Activated naive CD4-positive, alpha-beta T cell treated with anti-CD3 and anti-CD28 coated beads, Interleukin-2, amount 50 U/mL, for 24 hours (primary cell): ENCODE results near the gene KIR3DL3.
"Not testable (repeated sequence)": the region's sequence is repeated elsewhere in the genome, so short reads cannot be mapped to it uniquely, and the experiment has no call there.

Source experiments
- H3K27ac Mint-ChIP-seq: one replicate; pipeline ENCODE4 v1.8.0; 2021; ENCODE audit warnings: mild to moderate bottlenecking, mixed read lengths
- H3K27me3 Mint-ChIP-seq: one replicate; pipeline ENCODE4 v1.8.0; 2021; ENCODE audit warnings: mixed read lengths
- H3K36me3 Mint-ChIP-seq: one replicate; pipeline ENCODE4 v1.8.0; 2021; ENCODE audit warnings: mixed read lengths
- H3K4me1 Mint-ChIP-seq: one replicate; pipeline ENCODE4 v1.8.0; 2021; ENCODE audit warnings: mixed read lengths
- H3K4me3 Mint-ChIP-seq: one replicate; pipeline ENCODE4 v1.8.0; 2021; ENCODE audit warnings: mild to moderate bottlenecking, mixed read lengths
- H3K9me3 Mint-ChIP-seq: one replicate; pipeline ENCODE4 v1.8.0; 2021; ENCODE audit warnings: mixed read lengths

KIR3DL3 gene

DNA sequence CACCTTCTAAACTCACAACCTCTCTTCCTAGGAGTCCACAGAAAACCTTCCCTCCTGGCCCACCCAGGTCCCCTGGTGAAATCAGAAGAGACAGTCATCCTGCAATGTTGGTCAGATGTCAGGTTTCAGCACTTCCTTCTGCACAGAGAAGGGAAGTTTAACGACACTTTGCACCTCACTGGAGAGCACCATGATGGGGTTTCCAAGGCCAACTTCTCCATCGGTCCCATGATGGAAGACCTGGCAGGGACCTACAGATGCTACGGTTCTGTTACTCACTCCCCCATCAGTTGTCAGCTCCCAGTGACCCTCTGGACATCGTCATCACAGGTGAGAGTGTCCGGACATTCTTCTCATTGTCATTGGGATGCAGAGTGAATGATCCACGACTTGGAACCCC is 34.3 kb downstream of the KIR3DL3 start:
- not testable (repeated sequence) for H3K27ac Mint-ChIP-seq, H3K36me3 Mint-ChIP-seq, H3K9me3 Mint-ChIP-seq, H3K4me1 Mint-ChIP-seq, H3K27me3 Mint-ChIP-seq, H3K4me3 Mint-ChIP-seq

GRCh38 chr19:54764219-54764618 is 40.0 kb downstream of the KIR3DL3 start:
- H3K4me3 Mint-ChIP-seq, H3K27me3 Mint-ChIP-seq, H3K4me1 Mint-ChIP-seq, H3K27ac Mint-ChIP-seq, H3K9me3 Mint-ChIP-seq, H3K36me3 Mint-ChIP-seq: not testable (repeated sequence)

GRCh38 chr19:54766464-54766863 is 42.2 kb downstream of the KIR3DL3 start:
- not testable (repeated sequence) for H3K9me3 Mint-ChIP-seq, H3K27ac Mint-ChIP-seq, H3K27me3 Mint-ChIP-seq, H3K4me3 Mint-ChIP-seq, H3K36me3 Mint-ChIP-seq, H3K4me1 Mint-ChIP-seq

GRCh38 chr19:54769646-54770045 is 45.4 kb downstream of the KIR3DL3 start, which contains the start of gene KIR2DL1:
TSS of gene KIR2DL1 (plus strand) at chr19:54769793. CDS start at chr19:54769851, 58 bp downstream.
- not testable (repeated sequence) for H3K4me1 Mint-ChIP-seq, H3K9me3 Mint-ChIP-seq, H3K27me3 Mint-ChIP-seq, H3K36me3 Mint-ChIP-seq, H3K27ac Mint-ChIP-seq, H3K4me3 Mint-ChIP-seq

DNA sequence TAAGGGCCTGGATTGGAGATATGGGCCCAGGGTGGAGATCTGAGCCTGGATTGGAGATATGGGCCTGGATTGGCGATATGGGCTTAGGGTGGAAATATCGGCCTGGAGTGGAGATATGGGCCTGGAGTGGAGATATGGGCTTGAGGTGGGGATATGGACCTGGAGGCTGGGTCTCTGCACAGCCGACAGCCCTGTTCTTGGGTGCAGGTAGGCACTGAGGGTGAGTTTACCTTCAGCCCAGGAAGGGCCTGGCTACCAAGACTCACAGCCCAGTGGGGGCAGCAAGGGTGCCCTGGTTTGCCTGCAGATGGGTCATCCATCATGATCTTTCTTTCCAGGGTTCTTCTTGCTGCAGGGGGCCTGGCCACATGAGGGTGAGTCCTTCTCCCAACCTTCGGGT is 46.3 kb downstream of the KIR3DL3 start:
- H3K27ac Mint-ChIP-seq, H3K36me3 Mint-ChIP-seq, H3K9me3 Mint-ChIP-seq, H3K4me1 Mint-ChIP-seq, H3K4me3 Mint-ChIP-seq, H3K27me3 Mint-ChIP-seq: not testable (repeated sequence)

- not testable (repeated sequence) for H3K4me1 Mint-ChIP-seq, H3K36me3 Mint-ChIP-seq, H3K9me3 Mint-ChIP-seq, H3K27me3 Mint-ChIP-seq, H3K4me3 Mint-ChIP-seq, H3K27ac Mint-ChIP-seq
These were observed 47.0 kb downstream of the KIR3DL3 start for GRCh38 chr19:54771018-54771960.

GRCh38 chr19:54772666-54773065 is 48.4 kb downstream of the KIR3DL3 start:
- H3K27me3 Mint-ChIP-seq, H3K27ac Mint-ChIP-seq, H3K4me3 Mint-ChIP-seq, H3K9me3 Mint-ChIP-seq, H3K4me1 Mint-ChIP-seq, H3K36me3 Mint-ChIP-seq: not testable (repeated sequence)

DNA sequence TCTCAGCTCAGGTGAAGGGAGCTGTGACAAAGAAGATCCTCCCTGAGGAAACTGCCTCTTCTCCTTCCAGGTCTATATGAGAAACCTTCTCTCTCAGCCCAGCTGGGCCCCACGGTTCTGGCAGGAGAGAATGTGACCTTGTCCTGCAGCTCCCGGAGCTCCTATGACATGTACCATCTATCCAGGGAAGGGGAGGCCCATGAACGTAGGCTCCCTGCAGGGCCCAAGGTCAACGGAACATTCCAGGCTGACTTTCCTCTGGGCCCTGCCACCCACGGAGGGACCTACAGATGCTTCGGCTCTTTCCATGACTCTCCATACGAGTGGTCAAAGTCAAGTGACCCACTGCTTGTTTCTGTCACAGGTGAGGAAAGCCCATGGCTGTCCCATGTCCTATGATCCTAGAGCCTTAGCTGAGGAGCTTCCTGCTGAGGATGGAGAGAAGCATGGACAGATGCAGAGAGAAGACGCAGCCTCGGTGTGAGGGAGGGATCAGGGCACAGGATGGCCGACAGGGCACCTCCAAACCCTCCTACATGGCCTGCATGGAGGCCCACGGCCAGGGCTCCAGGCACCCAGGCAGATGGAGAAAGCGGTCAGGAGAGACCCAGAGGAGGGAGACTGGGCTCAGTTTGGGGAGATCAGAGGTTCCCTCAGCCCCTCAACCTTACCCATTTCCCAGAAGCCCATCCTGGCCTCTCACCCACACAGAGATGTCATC is 51.0 kb downstream of the KIR3DL3 start:
- H3K27ac Mint-ChIP-seq, H3K9me3 Mint-ChIP-seq, H3K36me3 Mint-ChIP-seq, H3K27me3 Mint-ChIP-seq, H3K4me1 Mint-ChIP-seq, H3K4me3 Mint-ChIP-seq: not testable (repeated sequence)

DNA sequence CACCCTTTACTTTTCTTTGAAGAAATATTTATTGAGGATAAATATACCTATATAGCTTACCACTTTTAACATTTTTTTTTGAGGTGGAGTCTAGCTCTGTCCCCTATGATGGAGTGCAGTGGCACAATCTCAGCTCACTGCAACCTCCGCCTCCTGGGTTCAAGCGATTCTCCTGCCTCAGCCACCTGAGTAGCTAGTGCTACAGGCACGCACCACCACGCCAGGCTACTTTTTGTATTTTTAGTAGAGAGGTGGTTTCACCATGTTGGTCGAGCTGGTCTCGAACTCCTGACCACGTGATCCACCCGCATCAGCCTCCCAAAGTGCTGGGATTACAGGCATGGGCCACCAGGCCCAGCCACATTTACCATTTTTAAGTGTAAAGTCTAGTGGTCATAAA is 51.6 kb downstream of the KIR3DL3 start:
- not testable (repeated sequence) for H3K36me3 Mint-ChIP-seq, H3K27me3 Mint-ChIP-seq, H3K9me3 Mint-ChIP-seq, H3K4me3 Mint-ChIP-seq, H3K4me1 Mint-ChIP-seq, H3K27ac Mint-ChIP-seq

DNA sequence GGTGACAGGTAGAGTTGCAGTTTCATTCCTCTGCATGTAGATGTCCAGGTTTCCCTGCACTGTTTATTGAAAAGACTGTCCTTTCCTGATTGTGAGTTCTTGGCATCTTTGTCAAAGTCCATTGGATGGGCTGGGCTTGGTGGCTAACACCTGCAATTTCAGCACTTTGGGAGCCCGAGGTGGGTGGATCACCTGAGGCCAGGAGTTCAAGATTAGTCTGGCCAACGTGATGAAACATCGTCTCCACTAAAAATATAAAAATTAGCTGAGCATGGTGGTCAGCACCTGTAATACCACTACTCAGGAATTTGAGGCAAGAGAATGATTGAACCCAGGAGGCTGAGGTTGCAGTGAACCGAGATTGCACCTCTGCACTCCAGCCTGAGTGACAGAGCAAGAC is 53.6 kb downstream of the KIR3DL3 start:
- not testable (repeated sequence) for H3K4me3 Mint-ChIP-seq, H3K27me3 Mint-ChIP-seq, H3K4me1 Mint-ChIP-seq, H3K27ac Mint-ChIP-seq, H3K9me3 Mint-ChIP-seq, H3K36me3 Mint-ChIP-seq

DNA sequence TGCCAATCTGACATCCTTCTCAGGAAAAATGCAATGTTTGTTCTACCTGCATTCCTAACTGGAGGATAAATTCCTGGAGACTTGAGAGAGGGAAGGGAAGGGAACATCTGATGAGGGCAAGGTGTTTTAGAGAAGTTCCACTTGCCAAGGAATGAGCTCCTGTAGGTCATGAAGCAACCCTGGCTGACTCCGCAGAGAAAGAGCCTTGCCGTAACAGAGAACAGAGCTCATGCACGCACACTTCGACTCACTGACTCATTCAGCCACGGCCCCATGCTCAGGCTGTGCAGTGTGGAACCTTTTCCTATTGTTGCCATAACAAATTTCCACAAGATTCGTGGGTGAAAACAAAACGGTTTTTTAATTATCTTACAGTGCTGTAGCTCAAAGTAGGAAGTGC is 54.7 kb downstream of the KIR3DL3 start:
- H3K27me3 Mint-ChIP-seq, result peaks cover 12% of the 10 kb centered on the region
- not testable (repeated sequence) for H3K4me1 Mint-ChIP-seq, H3K27ac Mint-ChIP-seq, H3K36me3 Mint-ChIP-seq, H3K4me3 Mint-ChIP-seq, H3K9me3 Mint-ChIP-seq

- peaks cover 21% of the 10 kb centered on the region for H3K27me3 Mint-ChIP-seq
- not testable (repeated sequence) for H3K27ac Mint-ChIP-seq, H3K4me1 Mint-ChIP-seq, H3K36me3 Mint-ChIP-seq, H3K9me3 Mint-ChIP-seq, H3K4me3 Mint-ChIP-seq
These were observed 58.7 kb downstream of the KIR3DL3 start for GRCh38 chr19:54782916-54783315.
